GM19324 (cell line): ENCODE results near the gene TAF1.
"Not testable (repeated sequence)": the region's sequence is repeated elsewhere in the genome, so short reads cannot be mapped to it uniquely, and the experiment has no call there.

Experiments
- ATAC-seq: cut with Tn5 transposase; IDR thresholded peaks from one replicate; pipeline ENCODE4 v1.9.1; 2021; ENCODE audit warnings: mild to moderate bottlenecking, moderate library complexity; ENCODE audit not compliant: unreplicated experiment, low FRiP score

The TAF1 gene

DNA sequence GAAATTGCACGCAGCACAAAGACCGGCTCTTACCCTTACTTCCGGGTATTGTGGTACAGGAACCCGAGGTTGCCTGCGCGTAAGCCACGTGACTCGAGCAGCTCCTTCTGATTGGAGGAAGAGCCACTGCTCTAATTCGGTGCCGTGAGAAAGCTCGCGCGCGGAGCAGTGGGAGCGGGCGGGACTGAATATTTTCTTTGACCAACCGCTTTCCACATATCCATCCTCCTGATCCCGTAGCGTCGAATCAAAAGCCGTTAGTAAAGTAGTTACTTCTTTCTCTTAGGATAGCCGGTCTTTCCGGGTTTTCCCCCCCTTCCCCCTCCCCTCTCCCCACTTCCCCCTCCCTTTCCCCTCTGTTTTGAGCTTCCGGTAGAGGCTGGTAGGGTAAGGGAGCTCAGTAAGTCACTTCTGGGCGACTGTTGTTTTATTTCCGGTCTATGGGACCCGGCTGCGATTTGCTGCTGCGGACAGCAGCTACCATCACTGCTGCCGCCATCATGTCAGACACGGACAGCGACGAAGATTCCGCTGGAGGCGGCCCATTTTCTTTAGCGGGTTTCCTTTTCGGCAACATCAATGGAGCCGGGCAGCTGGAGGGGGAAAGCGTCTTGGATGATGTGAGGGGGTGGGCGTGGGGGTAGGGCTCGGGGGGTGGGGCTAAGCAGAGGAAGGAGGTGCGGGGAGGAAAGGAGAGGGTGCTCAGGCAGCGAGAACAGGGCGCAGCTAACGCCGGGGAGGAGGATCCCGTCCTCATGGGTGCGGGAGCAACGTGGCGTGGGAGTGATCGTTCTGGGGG is at the start of gene TAF1:
Gene TAF1, plus strand, starts transcription at position 483 of the 799 bp plus-strand sequence. Its CDS starts 18 bp downstream, at position 501.
- ATAC-seq = peak; percentile 90

- ATAC-seq = not testable (repeated sequence)
Observed at GRCh38 chrX:71316959-71317358, 49.2 kb upstream of the TAF1 start.

GRCh38 chrX:71320126-71320525 is 46.0 kb upstream of the TAF1 start:
- no peak for ATAC-seq

DNA sequence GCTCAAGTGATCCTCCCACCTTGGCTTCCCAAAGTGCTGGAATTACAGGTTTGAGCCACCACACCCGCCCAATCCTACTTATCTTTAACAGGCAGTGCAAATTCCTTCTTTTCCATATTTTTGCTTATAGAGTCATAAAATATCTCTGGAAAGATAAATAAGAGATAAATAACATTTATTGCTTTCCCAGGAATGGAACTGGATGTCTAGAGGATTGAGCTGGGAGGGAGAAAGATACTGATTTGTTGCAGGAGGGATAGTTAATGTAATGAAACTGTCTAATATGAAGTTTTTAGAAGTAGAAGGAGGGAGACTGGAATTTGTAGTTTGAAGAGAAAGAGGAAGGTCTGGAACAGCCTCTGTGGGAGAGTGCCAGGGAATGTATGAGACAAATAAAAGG is 44.4 kb upstream of the TAF1 start:
- no peak for ATAC-seq

DNA sequence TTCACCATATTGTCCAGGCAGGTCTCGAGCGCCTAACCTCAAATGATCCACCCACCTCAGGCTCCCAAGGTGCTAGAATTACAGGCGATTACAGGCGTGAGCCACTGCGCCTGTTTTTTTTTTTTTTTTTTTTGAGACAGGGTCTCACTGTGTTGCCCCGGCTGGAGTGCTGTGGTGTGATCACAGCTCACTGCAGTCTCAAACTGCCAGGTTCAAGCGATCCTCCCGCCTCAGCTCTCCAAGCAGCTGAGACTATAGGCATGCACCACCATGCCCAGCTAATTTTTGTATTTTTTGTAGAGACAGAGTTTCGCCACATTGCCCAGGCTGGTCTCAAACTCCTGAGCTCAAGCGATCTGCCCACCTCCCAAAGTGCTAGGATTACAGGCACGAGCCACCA is 41.7 kb upstream of the TAF1 start:
- not testable (repeated sequence) for ATAC-seq

DNA sequence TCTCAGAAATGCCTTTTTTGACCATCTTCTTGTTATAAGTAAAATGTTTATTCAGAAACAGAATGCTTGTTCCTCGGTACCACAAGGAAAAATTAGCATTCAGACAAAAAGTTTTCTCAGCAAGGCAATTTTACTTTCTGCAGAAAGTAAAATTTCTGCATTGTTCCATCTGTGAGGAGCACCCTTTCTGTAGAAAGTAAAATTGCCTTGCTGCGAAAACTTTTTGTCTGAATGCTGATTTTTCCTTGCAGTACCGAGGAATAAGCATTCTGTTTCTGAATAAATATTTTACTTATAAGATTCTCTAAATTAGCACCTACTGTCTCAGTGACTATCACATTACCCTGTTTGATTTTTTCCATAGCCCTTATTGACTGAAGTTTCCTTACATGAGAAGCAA is 39.8 kb upstream of the TAF1 start:
- ATAC-seq = no peak

DNA sequence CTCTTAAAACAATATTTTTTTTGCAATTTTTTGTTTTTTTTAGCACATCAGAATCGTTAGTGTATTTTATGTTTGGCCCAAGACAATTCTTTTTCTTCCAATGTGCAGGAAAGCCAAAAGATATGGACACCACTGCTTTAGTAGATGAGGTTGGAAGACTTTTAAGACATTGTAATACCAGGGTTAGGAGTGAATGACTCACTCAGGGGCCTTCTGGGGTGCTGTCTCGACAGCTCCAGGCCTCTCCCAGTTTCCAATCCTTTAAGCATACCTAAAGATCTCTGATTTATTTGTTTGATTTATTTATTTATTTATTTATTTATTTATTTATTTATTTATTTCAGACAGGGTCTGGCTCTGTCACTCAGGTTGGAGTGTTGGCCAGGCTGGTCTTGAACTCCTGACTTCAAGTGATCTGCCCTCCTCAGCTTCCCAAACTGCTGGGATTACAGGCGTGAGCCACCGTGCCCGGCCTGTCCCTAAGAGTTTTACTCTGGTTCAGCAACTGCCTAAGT is 16.9 kb upstream of the TAF1 start:
- ATAC-seq = not testable (repeated sequence)

DNA sequence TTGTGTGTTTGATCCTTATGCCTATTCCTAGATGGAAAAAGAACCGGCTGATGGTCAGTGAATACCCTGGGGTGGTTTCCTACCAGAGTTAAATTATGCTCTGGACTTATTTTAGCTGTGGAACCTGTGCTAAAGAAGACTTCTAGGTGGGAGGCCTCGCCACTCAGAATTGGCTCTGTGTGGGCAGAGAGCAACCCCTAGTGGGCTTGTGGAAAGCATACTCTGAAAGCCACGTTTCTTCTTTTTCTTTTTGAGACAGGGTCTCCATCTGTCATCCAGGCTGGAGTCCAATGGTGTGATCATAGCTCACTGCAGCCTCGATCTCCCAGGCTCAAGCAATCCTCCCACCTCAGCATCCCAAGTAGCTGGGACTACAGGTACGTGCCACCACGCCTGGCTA is 16.3 kb upstream of the TAF1 start:
- ATAC-seq = not testable (repeated sequence)

DNA sequence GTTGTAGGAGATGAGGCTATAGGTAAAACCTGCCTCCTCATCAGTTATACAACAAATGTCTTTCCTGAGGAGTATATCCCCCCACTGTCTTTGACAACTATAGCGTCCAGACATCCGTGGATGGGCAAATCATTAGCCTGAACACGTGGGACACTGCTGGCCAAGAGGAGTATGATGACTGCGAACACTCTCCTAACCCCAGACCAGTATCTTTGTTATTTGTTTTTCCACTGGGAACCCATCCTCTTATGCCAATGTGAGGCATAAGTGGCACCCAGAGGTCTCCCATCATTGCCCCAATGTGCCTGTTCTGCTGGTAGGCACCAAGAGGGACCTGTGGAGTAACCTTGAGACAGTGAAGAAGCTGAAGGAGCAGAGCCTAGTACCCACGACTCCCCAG is 13.7 kb upstream of the TAF1 start:
- ATAC-seq = not testable (repeated sequence)

- no peak for ATAC-seq
Observed at GRCh38 chrX:71364221-71364620, 1.9 kb upstream of the TAF1 start.

DNA sequence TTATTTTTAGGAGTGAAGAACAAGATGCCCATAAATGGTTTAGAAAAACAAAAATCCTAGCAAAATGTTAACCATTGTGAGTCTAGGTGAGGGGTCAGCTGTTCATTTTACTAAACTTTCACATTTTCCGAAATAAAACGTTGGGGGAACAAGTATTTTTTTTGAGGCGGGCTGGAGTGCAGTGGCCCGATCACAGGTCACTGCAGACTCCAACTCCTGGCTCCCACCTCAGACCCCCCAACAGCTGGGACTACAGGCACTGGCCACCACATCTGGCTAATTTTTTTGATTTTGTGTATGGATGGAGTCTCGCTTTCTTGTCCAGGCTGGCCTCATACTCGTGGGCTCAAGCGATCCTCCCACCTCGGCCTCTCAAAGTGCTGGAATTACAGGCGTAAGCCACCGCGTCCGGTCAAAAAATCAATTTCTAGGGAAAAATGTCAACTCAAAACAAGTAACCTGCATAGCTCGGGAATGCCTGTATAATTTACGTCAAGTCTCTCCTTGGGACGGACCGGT is 742 bp upstream of the TAF1 start:
- peak; percentile 8 for ATAC-seq

GRCh38 chrX:71366674-71367256 is 608 bp downstream of the TAF1 start:
- ATAC-seq = peak; percentile 9

DNA sequence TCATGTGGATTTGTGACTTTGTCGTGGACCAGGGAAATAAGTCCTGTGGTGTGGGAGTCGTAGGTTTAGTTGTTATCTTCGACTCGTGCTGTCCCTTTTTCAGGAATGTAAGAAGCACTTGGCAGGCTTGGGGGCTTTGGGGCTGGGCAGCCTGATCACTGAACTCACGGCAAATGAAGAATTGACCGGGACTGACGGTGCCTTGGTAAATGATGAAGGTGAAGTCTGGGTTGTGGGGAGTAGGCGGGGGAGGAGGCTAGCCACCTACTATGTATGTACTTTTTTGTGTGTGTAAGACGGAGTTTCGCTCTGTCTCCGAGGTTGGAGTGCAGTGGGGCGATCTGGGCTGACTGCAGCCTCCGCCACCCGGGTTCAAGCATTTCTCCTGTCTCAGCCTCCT is 1.2 kb downstream of the TAF1 start:
- ATAC-seq = no peak

DNA sequence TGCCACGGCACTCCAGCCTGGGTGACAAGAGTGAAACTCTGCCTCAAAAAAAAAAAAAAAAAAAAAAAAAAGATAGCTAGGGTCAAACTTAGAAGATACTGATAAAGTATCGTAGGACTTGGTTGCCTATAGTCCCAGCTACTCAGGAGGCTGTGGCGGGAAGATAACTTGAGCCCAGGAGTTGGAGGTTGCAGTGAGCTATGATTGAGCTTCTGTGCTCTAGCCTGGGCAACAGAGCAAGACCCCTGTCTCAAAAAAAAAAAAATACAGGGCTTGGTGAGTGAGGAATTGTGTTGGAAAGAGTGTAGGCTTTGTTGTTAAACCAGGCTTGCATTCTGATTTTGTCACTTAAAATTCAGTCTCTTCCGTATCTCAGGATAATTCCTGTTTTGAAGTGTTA is 6.2 kb downstream of the TAF1 start:
- ATAC-seq = no peak

GRCh38 chrX:71378732-71379131 is 12.6 kb downstream of the TAF1 start:
- no peak for ATAC-seq

DNA sequence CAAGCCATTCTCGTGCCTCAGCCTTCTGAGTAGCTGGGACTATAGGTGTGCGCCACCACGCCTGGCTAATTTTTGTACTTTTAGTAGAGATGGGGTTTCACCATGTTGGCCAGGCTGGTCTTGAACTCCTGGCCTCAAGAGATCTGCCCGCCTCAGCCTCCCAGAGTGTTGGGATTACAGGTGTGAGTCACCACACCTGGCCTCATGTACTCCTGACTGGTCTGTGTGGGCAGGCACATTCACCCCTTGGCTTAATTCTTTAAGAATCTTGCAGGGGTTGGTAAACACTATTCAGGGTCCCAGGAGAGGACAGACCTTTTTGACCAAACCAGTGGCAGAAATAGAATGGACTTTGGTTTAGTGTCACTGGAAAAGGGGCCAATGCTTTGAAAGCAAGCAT is 25.6 kb downstream of the TAF1 start:
- not testable (repeated sequence) for ATAC-seq

GRCh38 chrX:71393919-71394318 is 27.8 kb downstream of the TAF1 start:
- ATAC-seq = no peak

- ATAC-seq = no peak
Observed at GRCh38 chrX:71396576-71396975, 30.4 kb downstream of the TAF1 start.

GRCh38 chrX:71400710-71401109 is 34.6 kb downstream of the TAF1 start:
- no peak for ATAC-seq

DNA sequence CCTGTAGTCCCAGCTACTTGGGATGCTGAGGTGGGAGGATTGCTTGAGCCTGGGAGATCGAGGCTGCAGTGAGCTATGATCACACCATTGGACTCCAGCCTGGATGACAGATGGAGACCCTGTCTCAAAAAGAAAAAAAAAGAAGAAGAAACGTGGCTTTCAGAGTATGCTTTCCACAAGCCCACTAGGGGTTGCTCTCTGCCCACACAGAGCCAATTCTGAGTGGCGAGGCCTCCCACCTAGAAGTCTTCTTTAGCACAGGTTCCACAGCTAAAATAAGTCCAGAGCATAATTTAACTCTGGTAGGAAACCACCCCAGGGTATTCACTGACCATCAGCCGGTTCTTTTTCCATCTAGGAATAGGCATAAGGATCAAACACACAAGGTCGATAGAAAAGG is 50.1 kb downstream of the TAF1 start:
- not testable (repeated sequence) for ATAC-seq

- no peak for ATAC-seq
Observed at GRCh38 chrX:71420686-71421085, 54.5 kb downstream of the TAF1 start.

GRCh38 chrX:71432733-71433132 is 66.6 kb downstream of the TAF1 start:
- no peak for ATAC-seq
